Measurements from ENCODE around the gene NKAIN4. TPM values are rescaled to one million over a fixed set of nuclear protein-coding genes. Genes with fewer than 3 reads are reported as not detected.
"Not testable (repeated sequence)": the region's sequence is repeated elsewhere in the genome, so short reads cannot be mapped to it uniquely, and the experiment has no call there.

Gene NKAIN4
- total RNA-seq, 1 donor from 2014 or later, result 14.2 TPM

GRCh38 chr20:63255931-63256704 lies 1.9 kb upstream of the NKAIN4 start:
- no peak for DNase-seq

GRCh38 chr20:63254606-63255384 lies 532 bp upstream of the NKAIN4 start:
- no peak for DNase-seq

- DNase-seq, result no peak
Observed at GRCh38 chr20:63253438-63254231, 628 bp downstream of the NKAIN4 start.

- DNase-seq, result no peak
Observed at GRCh38 chr20:63253065-63253437, 1.2 kb downstream of the NKAIN4 start.

- DNase-seq, result no peak
Observed at GRCh38 chr20:63252284-63252711, 2.0 kb downstream of the NKAIN4 start.

GRCh38 chr20:63251350-63251749 lies 2.9 kb downstream of the NKAIN4 start:
- DNase-seq, result not testable (repeated sequence)

- no peak for DNase-seq
Observed at GRCh38 chr20:63249891-63250290, 4.4 kb downstream of the NKAIN4 start.

- DNase-seq, result no peak
Observed at GRCh38 chr20:63248835-63249591, 5.2 kb downstream of the NKAIN4 start.

GRCh38 chr20:63247671-63248228 lies 6.5 kb downstream of the NKAIN4 start:
- DNase-seq, result no peak

- DNase-seq, result no peak
Observed at GRCh38 chr20:63246490-63247288, 7.6 kb downstream of the NKAIN4 start.

GRCh38 chr20:63244468-63244867 lies 9.8 kb downstream of the NKAIN4 start:
- no peak for DNase-seq

GRCh38 chr20:63243604-63244247 lies 10.5 kb downstream of the NKAIN4 start:
- DNase-seq, result no peak

- no peak for DNase-seq
Observed at GRCh38 chr20:63242736-63243135, 11.5 kb downstream of the NKAIN4 start.

- no peak for DNase-seq
Observed at GRCh38 chr20:63241272-63241671, 13.0 kb downstream of the NKAIN4 start.

- DNase-seq, result no peak
Observed at GRCh38 chr20:63240004-63240403, 14.3 kb downstream of the NKAIN4 start.

- no peak for DNase-seq
Observed at GRCh38 chr20:63239431-63239830, 14.8 kb downstream of the NKAIN4 start.

- no peak for DNase-seq
Observed at GRCh38 chr20:63238514-63239125, 15.6 kb downstream of the NKAIN4 start.

- DNase-seq, result no peak
Observed at GRCh38 chr20:63238031-63238430, 16.2 kb downstream of the NKAIN4 start.

GRCh38 chr20:63236116-63236837 lies 18.0 kb downstream of the NKAIN4 start:
- no peak for DNase-seq
